Left renal pelvis (tissue), 4 donors: Measurements from ENCODE around the gene TRIB2. TPM values are rescaled to one million over a fixed set of nuclear protein-coding genes. Genes with fewer than 3 reads are reported as not detected.

ENCODE experiments used
- DNase-seq, 4 donors: peaks; one replicate each; pipeline ENCODE4 v3.0.0-alpha.2; 2013; ENCODE audit warnings: low read depth in 4 of 4, low spot score in 3 of 4
- polyA plus RNA-seq, 4 donors: library from polyadenylated mRNA; unstranded; fragments of 120-200 nt; gene quantifications; one replicate each; pipeline ENCODE4 v1.2.1, GENCODE V29; 2013; ENCODE audit not compliant: insufficient read length in 4 of 4

Gene TRIB2
- polyA plus RNA-seq, 4 donors: 108 to 223 (median 196) TPM

GRCh38 chr2:12694990-12695774, 21.6 kb upstream of the TRIB2 start:
- no peak for DNase-seq

- DNase-seq: no peak
Measured at GRCh38 chr2:12697617-12698016, 19.1 kb upstream of the TRIB2 start.

- DNase-seq: no peak
Measured at GRCh38 chr2:12700989-12701388, 15.7 kb upstream of the TRIB2 start.

- DNase-seq: no peak
Measured at GRCh38 chr2:12701786-12702167, 15.0 kb upstream of the TRIB2 start.

GRCh38 chr2:12702168-12703121, 14.3 kb upstream of the TRIB2 start:
- no peak for DNase-seq

- no peak for DNase-seq
Measured at GRCh38 chr2:12704378-12704777, 12.4 kb upstream of the TRIB2 start.

GRCh38 chr2:12705230-12705629, 11.5 kb upstream of the TRIB2 start:
- DNase-seq: no peak

GRCh38 chr2:12705742-12706141, 11.0 kb upstream of the TRIB2 start:
- DNase-seq: no peak

- DNase-seq: no peak
Measured at GRCh38 chr2:12708508-12709206, 8.1 kb upstream of the TRIB2 start.

- no peak for DNase-seq
Measured at GRCh38 chr2:12709207-12709522, 7.6 kb upstream of the TRIB2 start.

- no peak for DNase-seq
Measured at GRCh38 chr2:12710301-12710700, 6.4 kb upstream of the TRIB2 start.

- no peak for DNase-seq
Measured at GRCh38 chr2:12711339-12711738, 5.4 kb upstream of the TRIB2 start.

GRCh38 chr2:12712881-12713280, 3.9 kb upstream of the TRIB2 start:
- DNase-seq: no peak

GRCh38 chr2:12714391-12715221, 2.1 kb upstream of the TRIB2 start:
- DNase-seq: no peak

- DNase-seq: no peak
Measured at GRCh38 chr2:12715258-12716031, 1.3 kb upstream of the TRIB2 start.

- DNase-seq: peak in 2 of 4 donors; percentile 73 to 82
Measured at GRCh38 chr2:12716032-12716281, 779 bp upstream of the TRIB2 start.

GRCh38 chr2:12717191-12718014, 667 bp downstream of the TRIB2 start:
- no peak for DNase-seq

- DNase-seq: no peak
Measured at GRCh38 chr2:12718015-12718671, 1.4 kb downstream of the TRIB2 start.
